PC-3 (cell line): ENCODE data around the gene FES. TPM values are rescaled to one million over a fixed set of nuclear protein-coding genes. Genes with fewer than 3 reads are reported as not detected.

ENCODE experiments used
- ATAC-seq: fragments of 200-7000 bp; cut with Tn5 transposase; 2 replicates; pipeline ENCODE4 v1.9.1; 2020; ENCODE audit warnings: mild to moderate bottlenecking, moderate library complexity
- BruUV-seq: library from RNA; stranded (reverse); fragments of 400-500 nt; replicated peaks from 2 replicates; lab custom pipeline; 2021; lab: Mats Ljungman, UMichigan
- CTCF ChIA-PET: fragments of 300-600 bp; sonication (Branson Sonifier 250); formaldehyde crosslinking; loops from one replicate; lab custom pipeline; 2022; ENCODE audit warnings: antibody characterized with exemption; lab: Charles Lee
- POLR2A ChIA-PET: fragments of 300-600 bp; sonication (Branson Sonifier 250); formaldehyde crosslinking; loops from one replicate; lab custom pipeline; 2022; ENCODE audit warnings: antibody characterized with exemption; ENCODE audit not compliant: unreplicated experiment; lab: Charles Lee
- DNase-seq: peaks from one replicate; pipeline ENCODE4 v3.0.0-alpha.2; 2015
- H2AFZ ChIP-seq: fragments of 300-600 bp; sonication (generic); 2 replicates; pipeline ENCODE4 v1.6.0; 2016; ENCODE audit warnings: antibody characterized with exemption, low read length
- H3F3A ChIP-seq: fragments of 300-600 bp; sonication (generic); one replicate; pipeline ENCODE4 v1.6.0; 2017; ENCODE audit warnings: antibody characterized with exemption, low read length, control low read depth, mild to moderate bottlenecking; ENCODE audit not compliant: unreplicated experiment
- H3K27ac ChIP-seq: fragments of 300-600 bp; sonication (generic); 2 replicates; pipeline ENCODE4 v1.5.1; 2016; ENCODE audit warnings: mild to moderate bottlenecking, low read length
- H3K27me3 ChIP-seq: fragments of 300-600 bp; sonication (generic); 2 replicates; pipeline ENCODE4 v1.6.1; 2016; ENCODE audit warnings: low read length, mixed read lengths
- H3K36me3 ChIP-seq: fragments of 300-600 bp; sonication (generic); 2 replicates; pipeline ENCODE4 v1.6.1; 2016; ENCODE audit warnings: low read depth, mixed run types, low read length, mixed read lengths
- H3K4me1 ChIP-seq: fragments of 300-600 bp; sonication (generic); 2 replicates; pipeline ENCODE4 v1.5.1; 2016; ENCODE audit warnings: low read length; ENCODE audit not compliant: insufficient read depth
- H3K4me2 ChIP-seq: fragments of 300-600 bp; sonication (generic); 2 replicates; pipeline ENCODE4 v1.6.0; 2016; ENCODE audit warnings: low read length
- H3K4me3 ChIP-seq: fragments of 300-600 bp; sonication (generic); 2 replicates; pipeline ENCODE4 v1.5.1; 2016; ENCODE audit warnings: mild to moderate bottlenecking, low read length, mixed read lengths
- H3K79me2 ChIP-seq: fragments of 300-600 bp; sonication (generic); 2 replicates; pipeline ENCODE4 v1.6.1; 2017; ENCODE audit warnings: low read length, mixed read lengths
- H3K9ac ChIP-seq: fragments of 300-600 bp; sonication (generic); 2 replicates; pipeline ENCODE4 v1.6.0; 2016; ENCODE audit warnings: mild to moderate bottlenecking, low read length
- H3K9me2 ChIP-seq: fragments of 300-600 bp; sonication (generic); replicated peaks from 2 replicates; pipeline ENCODE4 v1.6.1; 2016; ENCODE audit warnings: mixed run types, low read length, mixed read lengths
- H3K9me3 ChIP-seq: fragments of 300-600 bp; sonication (generic); 2 replicates; pipeline ENCODE4 v1.6.1; 2016; ENCODE audit warnings: low read length, mixed read lengths
- H4K20me1 ChIP-seq: fragments of 300-600 bp; sonication (generic); 2 replicates; pipeline ENCODE4 v1.6.1; 2016; ENCODE audit warnings: low read length, mixed read lengths
- EZH2 ChIP-seq: fragments of 300-600 bp; sonication (generic); IDR thresholded peaks from one replicate; pipeline ENCODE4 v1.6.1; 2017; ENCODE audit warnings: antibody characterized with exemption, mild to moderate bottlenecking, low read length; ENCODE audit not compliant: unreplicated experiment
- EZH2phosphoT487 ChIP-seq: fragments of 300-600 bp; sonication (generic); IDR thresholded peaks from 2 replicates; pipeline ENCODE4 v1.6.1; 2018; ENCODE audit warnings: mild to moderate bottlenecking, antibody characterized with exemption, low read length, borderline replicate concordance
- intact Hi-C: fragments of 100-400 bp; cut with micrococcal nuclease; formaldehyde crosslinking; loops from 2 replicates; pipeline ENCODE4 v1.9.0; 2023
- total RNA-seq: library from RNA; depleted of rRNA; stranded (reverse); fragments of >200 nt; gene quantifications from 2 replicates; pipeline ENCODE4 v1.2.3, GENCODE V29; 2014
- TF ChIP-seq, protein P1 (sequence below): fragments of 300-600 bp; sonication (generic); conservative IDR thresholded peaks from 2 replicates; pipeline ENCODE4 v1.5.1; 2017; ENCODE audit warnings: antibody characterized with exemption, low read depth, mild to moderate bottlenecking, low read length

FES gene
- total RNA-seq, 1 experiment from 2014 or later: 2.8 TPM

DNA sequence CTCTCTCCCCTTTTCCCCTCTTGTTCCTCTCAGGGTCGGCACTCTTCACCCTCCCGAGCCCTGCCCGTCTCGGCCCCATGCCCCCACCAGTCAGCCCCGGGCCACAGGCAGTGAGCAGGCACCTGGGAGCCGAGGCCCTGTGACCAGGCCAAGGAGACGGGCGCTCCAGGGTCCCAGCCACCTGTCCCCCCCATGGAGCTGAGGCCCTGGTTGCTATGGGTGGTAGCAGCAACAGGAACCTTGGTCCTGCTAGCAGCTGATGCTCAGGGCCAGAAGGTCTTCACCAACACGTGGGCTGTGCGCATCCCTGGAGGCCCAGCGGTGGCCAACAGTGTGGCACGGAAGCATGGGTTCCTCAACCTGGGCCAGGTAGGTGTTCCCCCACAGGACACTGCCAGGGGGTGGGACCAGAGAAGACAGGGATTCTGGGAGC, 8.7 kb upstream of the FES start:
- Histone ChIP-seq H3K36me3 (peaks cover 3% of the 10 kb centered on the region; the same call in 1 of the 2 replicates), H3F3A (no peaks in the 10 kb centered on the region), H3K9me2 (no peaks in the 10 kb centered on the region), H3K4me2 (no peak overlapping the region), H2AFZ (no peak overlapping the region), H3K9ac (no peak overlapping the region), H3K79me2 (peaks cover 46% of the 10 kb centered on the region), H3K27ac (no peak overlapping the region), H3K4me3 (no peak overlapping the region), H3K4me1 (peaks cover 27% of the 10 kb centered on the region), H3K9me3 (no peaks in the 10 kb centered on the region), H3K27me3 (no peaks in the 10 kb centered on the region), H4K20me1 (peaks cover 15% of the 10 kb centered on the region; the same call in 1 of the 2 replicates)
- DNase-seq (no peak), ATAC-seq (no peak)
- no peak for TF ChIP-seq EZH2phosphoT487
- no peak for TF ChIP-seq EZH2
- TF ChIP-seq, protein P1, sequence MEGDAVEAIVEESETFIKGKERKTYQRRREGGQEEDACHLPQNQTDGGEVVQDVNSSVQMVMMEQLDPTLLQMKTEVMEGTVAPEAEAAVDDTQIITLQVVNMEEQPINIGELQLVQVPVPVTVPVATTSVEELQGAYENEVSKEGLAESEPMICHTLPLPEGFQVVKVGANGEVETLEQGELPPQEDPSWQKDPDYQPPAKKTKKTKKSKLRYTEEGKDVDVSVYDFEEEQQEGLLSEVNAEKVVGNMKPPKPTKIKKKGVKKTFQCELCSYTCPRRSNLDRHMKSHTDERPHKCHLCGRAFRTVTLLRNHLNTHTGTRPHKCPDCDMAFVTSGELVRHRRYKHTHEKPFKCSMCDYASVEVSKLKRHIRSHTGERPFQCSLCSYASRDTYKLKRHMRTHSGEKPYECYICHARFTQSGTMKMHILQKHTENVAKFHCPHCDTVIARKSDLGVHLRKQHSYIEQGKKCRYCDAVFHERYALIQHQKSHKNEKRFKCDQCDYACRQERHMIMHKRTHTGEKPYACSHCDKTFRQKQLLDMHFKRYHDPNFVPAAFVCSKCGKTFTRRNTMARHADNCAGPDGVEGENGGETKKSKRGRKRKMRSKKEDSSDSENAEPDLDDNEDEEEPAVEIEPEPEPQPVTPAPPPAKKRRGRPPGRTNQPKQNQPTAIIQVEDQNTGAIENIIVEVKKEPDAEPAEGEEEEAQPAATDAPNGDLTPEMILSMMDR: no peak
- POLR2A ChIA-PET: interaction anchor here (0.6 kb wide), 1 partner anchor 138 kb away, joined by 4 read pairs; no protein-coding TSS in a partner anchor
- no TSS peak for BruUV-seq
- intact Hi-C loops: no loop called here
- CTCF ChIA-PET: no interaction called here

DNA sequence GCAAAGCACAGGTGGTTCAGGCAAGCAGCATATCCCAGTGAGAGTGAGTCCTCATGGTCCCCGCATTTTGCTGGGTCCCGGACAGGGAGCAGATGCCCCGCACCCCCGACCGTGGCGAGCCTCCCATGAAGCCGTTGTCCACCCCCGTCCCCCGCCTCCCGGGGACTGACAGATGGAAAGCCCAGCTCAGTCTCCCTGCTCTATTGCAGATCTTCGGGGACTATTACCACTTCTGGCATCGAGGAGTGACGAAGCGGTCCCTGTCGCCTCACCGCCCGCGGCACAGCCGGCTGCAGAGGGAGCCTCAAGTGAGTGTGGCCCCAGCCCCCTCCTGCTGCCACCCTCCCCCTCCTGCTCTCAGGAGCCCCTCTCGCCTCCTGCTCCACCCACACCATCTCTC, 8.3 kb upstream of the FES start:
- POLR2A ChIA-PET: interaction anchor here (0.6 kb wide), 1 partner anchor 138 kb away, joined by 4 read pairs; no protein-coding TSS in a partner anchor
- ATAC-seq (no peak), DNase-seq (no peak)
- no peaks in the 10 kb centered on the region for H3K27me3 ChIP-seq
- no peak overlapping the region for H2AFZ ChIP-seq
- H3K4me3 ChIP-seq: no peak overlapping the region
- H3K9me3 ChIP-seq: no peaks in the 10 kb centered on the region
- intact Hi-C loops: no loop called here
- H3K9me2 ChIP-seq: no peaks in the 10 kb centered on the region
- no peak overlapping the region for H3K4me2 ChIP-seq
- no peak overlapping the region for H3K27ac ChIP-seq
- peaks cover 15% of the 10 kb centered on the region; the same call in 1 of the 2 replicates for H4K20me1 ChIP-seq
- H3K4me1 ChIP-seq: peaks cover 24% of the 10 kb centered on the region
- BruUV-seq: no TSS peak
- TF ChIP-seq EZH2phosphoT487 (no peak), EZH2 (no peak)
- TF ChIP-seq, protein P1: no peak
- H3F3A ChIP-seq: no peaks in the 10 kb centered on the region
- H3K9ac ChIP-seq: no peak overlapping the region
- CTCF ChIA-PET: no interaction called here
- peaks cover 41% of the 10 kb centered on the region for H3K79me2 ChIP-seq
- peaks cover 3% of the 10 kb centered on the region; the same call in 1 of the 2 replicates for H3K36me3 ChIP-seq

DNA sequence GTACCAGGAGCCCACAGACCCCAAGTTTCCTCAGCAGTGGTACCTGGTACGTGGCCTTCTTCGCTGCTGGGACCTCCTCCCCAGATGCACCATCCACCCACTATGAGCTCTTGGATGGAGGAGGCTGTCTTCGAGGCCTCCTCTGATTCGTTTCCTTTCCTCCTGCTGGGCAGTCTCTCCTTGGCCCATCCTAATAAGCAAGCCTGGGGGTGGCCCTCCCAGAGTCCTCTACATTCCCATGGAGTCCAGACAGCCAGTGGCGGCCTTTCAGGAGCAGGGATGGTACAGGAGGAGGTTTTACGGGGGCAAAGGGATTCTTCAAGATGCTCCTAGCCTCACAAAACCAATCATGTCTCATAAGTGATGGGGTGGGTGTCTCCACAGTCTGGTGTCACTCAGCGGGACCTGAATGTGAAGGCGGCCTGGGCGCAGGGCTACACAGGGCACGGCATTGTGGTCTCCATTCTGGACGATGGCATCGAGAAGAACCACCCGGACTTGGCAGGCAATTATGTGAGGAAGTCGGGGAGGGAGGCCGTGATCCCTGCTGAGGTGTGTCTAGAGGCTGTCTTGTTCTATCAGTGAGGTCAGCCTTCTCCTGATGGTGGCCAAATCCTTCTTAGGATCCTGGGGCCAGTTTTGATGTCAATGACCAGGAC, 7.7 kb upstream of the FES start:
- H3K27me3 ChIP-seq: no peaks in the 10 kb centered on the region
- peaks cover 24% of the 10 kb centered on the region for H3K4me1 ChIP-seq
- ATAC-seq (no peak), DNase-seq (no peak)
- no TSS peak for BruUV-seq
- TF ChIP-seq, protein P1: no peak
- TF ChIP-seq EZH2phosphoT487: no peak
- TF ChIP-seq EZH2: no peak
- H3K9me2 ChIP-seq: no peaks in the 10 kb centered on the region
- no peak overlapping the region for H3K9ac ChIP-seq
- intact Hi-C loops: no loop called here
- H4K20me1 ChIP-seq: peaks cover 15% of the 10 kb centered on the region; the same call in 1 of the 2 replicates
- no peak overlapping the region for H3K4me2 ChIP-seq
- no peak overlapping the region for H3K4me3 ChIP-seq
- no peak overlapping the region for H2AFZ ChIP-seq
- H3F3A ChIP-seq: no peaks in the 10 kb centered on the region
- H3K79me2 ChIP-seq: peaks cover 41% of the 10 kb centered on the region
- ChIA-PET CTCF (no interaction called here), POLR2A (no interaction called here)
- H3K27ac ChIP-seq: no peak overlapping the region
- no peaks in the 10 kb centered on the region for H3K9me3 ChIP-seq
- peaks cover 3% of the 10 kb centered on the region; the same call in 1 of the 2 replicates for H3K36me3 ChIP-seq
